ENCODE data around the gene SRRM1.
"Not testable (repeated sequence)": the region's sequence is repeated elsewhere in the genome, so short reads cannot be mapped to it uniquely, and the experiment has no call there.

SRRM1 gene

GRCh38 chr1:24696041-24696755 is 53.1 kb downstream of the SRRM1 start:
- no peak for DNase-seq

- no peak for DNase-seq
Measured at GRCh38 chr1:24696756-24697330, 53.7 kb downstream of the SRRM1 start.

GRCh38 chr1:24697453-24698001 is 54.4 kb downstream of the SRRM1 start:
- DNase-seq = not testable (repeated sequence)

- DNase-seq = not testable (repeated sequence)
Measured at GRCh38 chr1:24698326-24698725, 55.2 kb downstream of the SRRM1 start.

GRCh38 chr1:24699628-24700027 is 56.5 kb downstream of the SRRM1 start:
- DNase-seq = no peak

GRCh38 chr1:24702511-24703293 is 59.6 kb downstream of the SRRM1 start:
- DNase-seq = no peak

- no peak for DNase-seq
Measured at GRCh38 chr1:24704411-24705259, 61.5 kb downstream of the SRRM1 start.

- no peak for DNase-seq
Measured at GRCh38 chr1:24705260-24706073, 62.4 kb downstream of the SRRM1 start.

- DNase-seq = not testable (repeated sequence)
Measured at GRCh38 chr1:24706074-24706389, 62.9 kb downstream of the SRRM1 start.

- DNase-seq = no peak
Measured at GRCh38 chr1:24707687-24708086, 64.6 kb downstream of the SRRM1 start.

GRCh38 chr1:24708938-24709337 is 65.8 kb downstream of the SRRM1 start:
- DNase-seq = no peak

- DNase-seq = no peak
Measured at GRCh38 chr1:24709791-24710441, 66.8 kb downstream of the SRRM1 start.

- no peak for DNase-seq
Measured at GRCh38 chr1:24711329-24711728, 68.2 kb downstream of the SRRM1 start.

- no peak for DNase-seq
Measured at GRCh38 chr1:24713176-24713575, 70.1 kb downstream of the SRRM1 start.

- DNase-seq = no peak
Measured at GRCh38 chr1:24713736-24714135, 70.6 kb downstream of the SRRM1 start.

GRCh38 chr1:24714859-24715520 is 71.9 kb downstream of the SRRM1 start:
- no peak for DNase-seq

GRCh38 chr1:24715658-24716057 is 72.6 kb downstream of the SRRM1 start:
- DNase-seq = no peak

- no peak for DNase-seq
Measured at GRCh38 chr1:24717887-24718650, 75.0 kb downstream of the SRRM1 start.

- no peak for DNase-seq
Measured at GRCh38 chr1:24720152-24720551, 77.0 kb downstream of the SRRM1 start.

GRCh38 chr1:24721533-24721932 is 78.4 kb downstream of the SRRM1 start:
- DNase-seq = no peak

Measured in NCI-H526 treated with DMSO at 0.1 percent for 48 hours (cell line).